HG03469 (cell line): ENCODE measurements around the gene ADAMTS4.

Source experiments
- ATAC-seq: cut with Tn5 transposase; IDR thresholded peaks from one replicate; pipeline ENCODE4 v1.9.1; 2021; ENCODE audit warnings: mild to moderate bottlenecking, moderate library complexity, moderate number of reproducible peaks; ENCODE audit not compliant: unreplicated experiment

ADAMTS4 gene

GRCh38 chr1:161158316-161159010, 40.4 kb downstream of the ADAMTS4 start:
- no peak for ATAC-seq

- no peak for ATAC-seq
These were observed 41.0 kb downstream of the ADAMTS4 start for GRCh38 chr1:161157867-161158266.

- peak; percentile 70 for ATAC-seq
These were observed 45.0 kb downstream of the ADAMTS4 start, which contains the start of gene UFC1 for GRCh38 chr1:161153682-161154337. Gene UFC1 (plus strand): TSS chr1:161153978. CDS start chr1:161153998, 20 bp downstream.

- ATAC-seq, result no peak
These were observed 45.7 kb downstream of the ADAMTS4 start for GRCh38 chr1:161153176-161153575.

GRCh38 chr1:161145832-161146231, 53.0 kb downstream of the ADAMTS4 start:
- ATAC-seq, result no peak

- no peak for ATAC-seq
These were observed 58.0 kb downstream of the ADAMTS4 start for GRCh38 chr1:161140755-161141400.

GRCh38 chr1:161139766-161140165, 59.1 kb downstream of the ADAMTS4 start:
- no peak for ATAC-seq

GRCh38 chr1:161138431-161138830, 60.4 kb downstream of the ADAMTS4 start:
- no peak for ATAC-seq

GRCh38 chr1:161137881-161138280, 61.0 kb downstream of the ADAMTS4 start:
- no peak for ATAC-seq
